Inferior parietal cortex (tissue), 1 donor: ENCODE results near the gene PRKG1.
"Not testable (repeated sequence)": the region's sequence is repeated elsewhere in the genome, so short reads cannot be mapped to it uniquely, and the experiment has no call there.

ENCODE experiments used
- DNase-seq: peaks from one replicate; pipeline ENCODE4 v3.0.0-alpha.2; 2016; ENCODE audit errors: extremely low spot score

The PRKG1 gene

DNA sequence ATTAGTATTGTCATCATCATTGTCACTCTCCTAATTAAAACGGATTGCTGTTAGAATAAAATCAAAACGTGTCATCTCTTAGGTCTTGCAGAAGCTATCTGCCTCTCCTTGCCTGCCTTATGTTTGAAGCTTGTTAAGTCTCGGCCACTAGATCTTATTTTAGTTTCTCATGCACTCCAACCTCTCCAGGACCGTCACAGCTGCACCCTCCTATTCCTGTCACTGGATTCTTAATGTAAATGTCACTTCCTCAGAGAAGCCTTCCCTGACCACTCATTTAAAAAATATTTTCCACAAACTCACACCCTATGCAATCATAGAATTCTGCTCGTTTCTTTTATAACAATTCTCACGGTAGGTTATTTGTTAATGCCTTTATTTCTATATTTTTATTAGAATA lies 1135.9 kb downstream of the PRKG1 start:
- no peak for DNase-seq

GRCh38 chr10:52212062-52212461 lies 1137.8 kb downstream of the PRKG1 start:
- no peak for DNase-seq

DNA sequence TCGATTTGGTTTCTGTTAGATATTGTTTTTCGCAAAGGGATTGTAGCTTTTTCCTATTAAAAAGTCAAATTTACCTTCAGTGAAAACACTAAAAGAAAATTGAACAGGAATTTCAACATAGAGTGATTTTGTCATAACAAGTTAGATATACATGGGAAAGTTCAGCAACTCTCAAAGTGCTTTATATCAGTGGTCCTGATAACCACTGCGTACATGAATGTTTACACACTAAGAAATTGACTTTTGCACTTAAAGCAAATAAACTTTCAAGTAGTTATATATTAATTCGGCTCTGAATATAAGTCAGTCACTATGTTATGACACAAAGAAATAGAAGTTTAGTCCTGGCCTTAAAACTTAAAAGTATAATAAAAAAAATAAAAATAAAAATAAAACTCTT lies 1138.5 kb downstream of the PRKG1 start:
- no peak for DNase-seq

DNA sequence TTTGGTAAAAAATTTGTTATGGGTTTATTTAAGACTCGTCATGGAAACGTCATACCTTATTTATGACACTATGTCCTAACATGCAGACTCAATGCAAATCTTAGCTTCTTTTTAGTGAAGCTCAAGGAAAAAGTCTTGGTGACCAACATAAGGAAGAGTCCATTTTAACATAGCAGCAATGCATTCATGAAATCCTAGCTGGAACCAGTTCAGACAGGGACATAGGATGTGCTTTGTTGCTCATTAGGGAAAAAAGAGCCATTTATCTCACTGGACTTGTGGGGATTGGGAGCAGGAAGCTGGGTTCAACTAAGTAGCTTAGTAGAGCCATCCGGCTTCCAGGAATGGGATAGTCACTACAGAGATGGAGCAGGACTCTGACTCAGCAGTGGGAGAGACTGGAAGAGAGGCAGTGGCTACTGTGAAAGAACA lies 1139.0 kb downstream of the PRKG1 start:
- no peak for DNase-seq

GRCh38 chr10:52215745-52216361 lies 1141.6 kb downstream of the PRKG1 start:
- DNase-seq: peak; percentile 83

- DNase-seq: no peak
These were observed 1142.6 kb downstream of the PRKG1 start for GRCh38 chr10:52216852-52217251.

DNA sequence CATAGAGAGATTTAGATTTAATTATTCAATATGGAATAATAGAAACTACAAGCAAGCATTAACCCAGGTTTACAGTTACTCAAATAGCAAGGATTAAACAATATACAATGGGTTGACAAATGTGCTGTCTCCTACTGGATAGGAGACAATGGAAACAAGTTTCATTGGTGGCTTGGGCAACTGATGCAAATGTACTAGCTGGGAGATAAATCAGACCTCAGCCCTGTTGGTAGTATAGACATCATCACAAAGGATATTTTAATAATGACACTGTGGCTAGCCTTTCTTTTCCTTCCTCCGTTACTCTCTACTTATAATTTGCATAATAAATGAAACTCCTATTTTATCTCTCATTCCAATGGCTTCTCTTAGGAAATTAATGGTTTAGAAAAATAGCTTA lies 1143.2 kb downstream of the PRKG1 start:
- no peak for DNase-seq

DNA sequence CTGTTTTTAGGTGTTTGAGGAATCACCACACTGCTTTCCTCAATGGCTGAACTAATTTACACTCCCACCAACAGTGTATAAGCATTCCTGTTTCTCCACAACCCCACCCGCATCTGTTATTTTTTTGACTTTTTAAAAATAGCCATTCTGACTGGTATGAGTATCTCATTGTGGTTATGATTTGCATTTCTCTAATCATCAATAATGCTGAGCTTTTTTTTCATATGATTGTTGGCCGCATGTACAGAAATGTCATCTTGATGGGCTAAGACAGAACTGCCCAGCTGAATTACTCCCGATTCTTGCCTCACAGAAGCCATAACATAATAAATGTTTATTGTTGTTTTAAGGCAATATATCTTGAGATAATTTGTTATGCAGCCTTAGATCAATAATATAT lies 1146.7 kb downstream of the PRKG1 start:
- no peak for DNase-seq

DNA sequence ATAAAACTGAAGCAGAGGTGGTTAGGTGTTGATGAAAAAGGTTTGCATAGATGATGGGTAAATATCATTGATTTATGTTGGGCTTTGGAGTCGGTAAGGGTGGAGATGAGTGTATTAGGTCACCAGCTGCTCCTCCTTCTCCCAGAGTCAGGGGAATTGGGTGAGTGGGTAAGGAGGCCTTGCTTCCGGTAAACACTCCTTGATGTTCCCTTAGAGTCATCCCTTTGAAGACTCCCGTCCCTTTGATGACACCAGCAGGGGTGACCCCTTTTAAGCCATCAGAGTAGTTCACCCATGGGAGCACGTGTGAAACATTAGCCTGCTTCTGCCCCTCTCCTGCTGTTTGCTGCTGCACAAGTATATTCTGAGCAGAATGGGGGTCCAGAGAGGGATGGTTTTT lies 1147.6 kb downstream of the PRKG1 start:
- DNase-seq: no peak

- DNase-seq: no peak
These were observed 1152.0 kb downstream of the PRKG1 start for GRCh38 chr10:52226197-52226847.

DNA sequence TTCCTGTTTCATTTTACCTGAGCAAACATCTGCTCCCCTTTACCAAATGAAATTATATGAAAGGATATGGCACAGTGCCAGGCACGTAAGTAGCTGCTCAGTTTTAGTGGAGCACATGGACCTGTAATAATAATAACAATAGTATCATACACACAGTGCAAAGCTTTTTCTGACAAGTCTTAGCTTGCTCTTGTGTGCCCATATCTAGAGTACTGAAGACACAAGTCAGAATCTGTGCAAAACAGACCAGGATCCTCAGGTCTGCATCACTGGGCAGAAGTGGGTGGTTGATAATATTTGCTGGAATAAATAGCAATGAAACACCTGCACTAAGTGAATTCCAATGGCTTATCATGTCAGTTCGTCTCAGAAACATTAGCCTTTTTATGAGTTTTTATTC lies 1154.3 kb downstream of the PRKG1 start:
- DNase-seq: no peak

DNA sequence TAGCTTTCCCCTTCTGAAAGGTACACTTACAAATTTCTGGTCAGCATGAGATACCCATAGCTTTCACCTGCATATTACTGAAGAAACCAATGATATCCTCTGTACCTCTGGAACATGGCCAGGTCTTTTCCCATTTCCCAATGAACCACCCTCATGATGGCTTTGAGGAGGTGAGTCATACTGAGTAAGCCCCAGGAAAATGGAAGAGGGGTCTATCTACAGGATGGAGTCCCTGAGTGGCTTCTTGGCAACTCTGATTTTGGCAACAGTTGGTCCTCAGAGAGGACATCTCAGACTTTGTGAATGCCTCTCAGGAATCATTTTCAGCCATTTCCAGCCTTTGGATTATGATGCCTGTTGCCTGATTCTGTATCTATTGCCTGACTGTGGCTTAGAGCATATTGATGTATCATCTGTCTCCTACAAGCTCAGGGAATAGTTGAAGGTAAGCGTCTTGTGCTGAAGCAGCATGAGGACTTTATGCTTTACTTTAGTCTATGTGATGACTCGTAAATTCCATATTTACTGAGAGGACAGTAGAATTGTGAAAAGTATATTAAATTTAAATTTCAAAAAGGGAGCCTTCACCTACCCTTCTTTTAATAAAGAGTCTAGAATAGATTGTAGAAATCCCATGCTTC lies 1155.1 kb downstream of the PRKG1 start:
- no peak for DNase-seq

GRCh38 chr10:52232561-52233350 lies 1158.5 kb downstream of the PRKG1 start:
- DNase-seq: no peak

DNA sequence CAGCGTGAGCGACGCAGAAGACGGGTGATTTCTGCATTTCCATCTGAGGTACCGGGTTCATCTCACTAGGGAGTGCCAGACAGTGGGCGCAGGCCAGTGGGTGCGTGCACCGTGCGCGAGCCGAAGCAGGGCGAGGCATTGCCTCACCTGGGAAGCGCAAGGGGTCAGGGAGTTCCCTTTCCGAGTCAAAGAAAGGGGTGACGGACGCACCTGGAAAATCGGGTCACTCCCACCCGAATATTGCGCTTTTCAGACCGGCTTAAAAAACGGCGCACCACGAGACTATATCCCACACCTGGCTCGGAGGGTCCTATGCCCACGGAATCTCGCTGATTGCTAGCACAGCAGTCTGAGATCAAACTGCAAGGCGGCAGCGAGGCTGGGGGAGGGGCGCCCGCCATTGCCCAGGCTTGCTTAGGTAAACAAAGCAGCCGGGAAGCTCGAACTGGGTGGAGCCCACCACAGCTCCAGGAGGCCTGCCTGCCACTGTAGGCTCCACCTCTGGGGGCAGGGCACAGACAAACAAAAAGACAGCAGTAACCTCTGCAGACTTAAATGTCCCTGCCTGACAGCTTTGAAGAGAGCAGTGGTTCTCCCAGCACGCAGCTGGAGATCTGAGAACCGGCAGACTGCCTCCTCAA lies 1159.2 kb downstream of the PRKG1 start:
- not testable (repeated sequence) for DNase-seq

GRCh38 chr10:52239771-52240170 lies 1165.5 kb downstream of the PRKG1 start:
- DNase-seq: no peak

DNA sequence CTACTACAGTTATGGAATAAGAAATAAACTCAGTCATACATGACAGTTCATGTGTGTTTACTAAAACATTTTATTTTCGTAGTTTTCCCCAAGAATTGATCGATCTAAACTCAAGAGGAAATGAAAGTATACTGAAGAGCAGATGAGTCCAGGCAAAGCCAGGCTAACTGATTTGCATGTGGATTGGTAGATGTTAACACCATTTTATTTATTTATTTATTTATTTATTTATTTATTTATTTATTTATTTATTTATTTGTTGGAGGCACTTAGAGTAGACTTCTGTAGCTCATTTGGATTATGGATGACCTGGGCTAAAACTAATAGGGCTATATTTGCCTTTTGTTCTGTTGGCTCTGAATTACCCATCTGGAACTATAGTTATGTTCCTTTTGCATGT lies 1171.3 kb downstream of the PRKG1 start:
- DNase-seq: no peak

GRCh38 chr10:52247929-52248328 lies 1173.6 kb downstream of the PRKG1 start:
- not testable (repeated sequence) for DNase-seq

DNA sequence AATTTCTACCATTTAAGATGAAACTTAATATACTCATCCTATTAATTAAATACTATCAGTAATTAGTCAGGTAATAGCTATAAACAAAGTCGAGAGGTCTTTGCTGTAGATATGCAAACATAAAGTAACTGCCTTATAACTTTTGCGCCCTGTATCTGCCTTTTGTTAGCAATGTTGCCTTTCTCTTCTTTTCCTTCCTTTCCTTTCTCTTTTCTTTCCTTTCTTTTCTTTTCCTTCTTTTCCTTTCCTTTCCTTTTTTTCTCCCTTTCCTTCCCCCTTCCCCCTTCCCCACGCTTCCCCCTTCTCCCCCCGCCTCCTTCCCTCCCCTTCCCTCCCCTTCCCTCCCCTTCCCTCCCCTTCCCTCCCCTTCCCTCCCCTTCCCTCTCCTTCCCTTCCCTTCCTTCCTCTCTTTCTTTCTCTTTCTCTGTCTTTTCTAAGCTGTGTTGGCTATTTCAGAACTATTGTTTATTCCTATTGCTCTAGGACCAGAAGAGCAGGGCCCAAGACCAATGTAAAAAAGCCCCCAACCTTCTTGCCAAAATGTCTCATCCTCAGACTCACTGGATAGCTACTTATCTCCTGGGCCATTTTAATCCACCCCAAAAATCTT lies 1174.5 kb downstream of the PRKG1 start:
- no peak for DNase-seq

- DNase-seq: no peak
These were observed 1175.6 kb downstream of the PRKG1 start for GRCh38 chr10:52249850-52250395.

DNA sequence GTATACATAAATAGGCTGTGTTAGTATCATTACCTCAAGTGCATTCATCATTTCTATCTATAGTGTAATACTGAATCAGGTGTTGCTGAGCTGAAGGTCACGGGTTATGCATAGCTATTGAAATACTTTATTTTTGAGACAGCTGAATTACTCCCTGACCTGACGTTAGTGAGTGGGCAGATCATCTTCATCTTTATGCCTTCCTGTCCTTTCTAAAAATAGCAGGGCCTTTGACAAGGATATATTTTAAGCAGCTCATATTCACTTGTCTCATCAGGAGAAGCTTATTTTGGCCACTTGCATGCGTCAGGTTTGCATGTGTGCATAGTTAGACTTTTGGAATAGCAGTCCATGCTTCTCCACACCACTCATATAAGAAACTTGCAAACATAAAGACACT lies 1176.2 kb downstream of the PRKG1 start:
- DNase-seq: no peak

GRCh38 chr10:52252307-52252706 lies 1178.0 kb downstream of the PRKG1 start:
- no peak for DNase-seq
